ENCODE measurements around the gene CHMP2B. TPM values are rescaled to one million over a fixed set of nuclear protein-coding genes. Genes with fewer than 3 reads are reported as not detected.

Gene CHMP2B
- total and polyA plus RNA-seq, 2 of the 8 experiments (the other 6 are each of a cell fraction or from before 2014, with no cell fraction given) = 14.0 to 56.5 TPM

DNA sequence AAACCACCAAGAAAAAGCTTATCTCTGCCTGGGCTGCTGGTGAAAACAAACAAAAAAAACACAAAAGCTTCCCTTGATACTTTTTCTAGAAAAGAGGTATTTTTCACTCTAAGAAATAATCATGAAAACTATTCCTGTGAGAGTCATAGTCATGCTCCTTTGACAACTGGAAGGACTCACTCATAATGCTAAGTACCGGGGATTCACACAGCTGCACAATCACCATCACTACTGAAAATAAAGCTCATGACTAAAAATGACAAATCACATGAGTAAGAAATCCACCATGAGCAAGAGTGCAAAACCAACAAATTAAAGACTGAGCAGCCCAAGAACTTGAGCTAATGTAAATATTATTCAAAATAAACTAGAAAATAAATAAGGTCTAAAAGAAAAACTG, 59.9 kb downstream of the CHMP2B start (continued):
- TF ChIP-seq JUN (IDR thresholded peaks at IDR 0.05; ENCODE audit: low read depth, low read length) = no peak
- TF ChIP-seq MAX (IDR thresholded peaks at IDR 0.05) = no peak
- TF ChIP-seq RXRA (IDR thresholded peaks at IDR 0.05; ENCODE audit: insufficient read depth, low read depth, low read length) = no peak
- no peak for TF ChIP-seq POLR2A (IDR thresholded peaks at IDR 0.05; ENCODE audit: control extremely low read depth in 1 of 2, low read depth in 2 of 2, low read length in 2 of 2)

All from H1 (cell line).